GM21367 (cell line): ENCODE data around the gene MAMSTR.
"Not testable (repeated sequence)": the region's sequence is repeated elsewhere in the genome, so short reads cannot be mapped to it uniquely, and the experiment has no call there.

Experiments
- ATAC-seq: cut with Tn5 transposase; IDR thresholded peaks from one replicate; pipeline ENCODE4 v1.9.1; 2021; ENCODE audit not compliant: unreplicated experiment

The MAMSTR gene

DNA sequence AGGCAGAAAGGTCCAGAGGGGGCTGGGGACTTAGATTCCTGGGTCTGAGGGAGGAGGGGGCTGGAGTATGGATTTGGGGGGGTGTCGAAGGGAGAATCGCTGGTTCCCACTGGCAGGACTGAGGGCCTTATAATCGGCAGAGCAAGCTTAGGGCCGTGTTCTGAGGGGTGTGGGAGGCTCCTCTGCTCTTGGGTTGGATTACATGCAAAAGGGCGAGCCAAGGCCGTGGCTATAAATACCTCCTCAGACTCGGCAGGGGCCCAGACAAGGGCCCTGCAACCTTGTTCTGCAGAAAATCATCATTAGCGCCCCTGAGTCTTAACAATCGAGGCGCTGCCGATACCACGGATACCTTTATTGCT lies 707 bp upstream of the MAMSTR start:
- ATAC-seq = no peak

DNA sequence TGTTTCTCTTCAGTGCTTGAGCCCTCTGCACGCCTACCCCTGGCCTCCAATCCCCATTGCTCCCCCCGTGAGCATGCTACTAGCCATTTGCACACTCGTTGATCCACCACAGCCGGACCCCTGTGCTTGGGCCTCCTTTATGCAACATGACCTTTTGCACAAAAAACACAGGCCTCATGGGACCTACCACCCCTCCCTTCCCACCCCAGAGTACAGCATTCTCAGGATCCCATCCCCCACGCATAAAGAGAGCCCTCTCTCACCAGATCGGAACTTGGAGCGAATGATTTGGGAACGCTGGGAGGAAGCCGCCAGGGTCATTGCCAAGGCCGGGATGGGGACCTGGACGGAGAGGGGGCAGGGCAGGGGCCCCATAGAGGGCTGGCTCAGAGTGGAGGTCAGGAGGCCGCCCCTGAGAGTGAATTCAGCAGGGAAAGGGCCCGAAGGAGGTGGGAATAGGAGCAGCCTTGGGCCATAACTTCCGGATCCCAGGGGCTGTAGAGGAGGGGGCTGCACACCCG lies 754 bp downstream of the MAMSTR start:
- ATAC-seq = no peak

DNA sequence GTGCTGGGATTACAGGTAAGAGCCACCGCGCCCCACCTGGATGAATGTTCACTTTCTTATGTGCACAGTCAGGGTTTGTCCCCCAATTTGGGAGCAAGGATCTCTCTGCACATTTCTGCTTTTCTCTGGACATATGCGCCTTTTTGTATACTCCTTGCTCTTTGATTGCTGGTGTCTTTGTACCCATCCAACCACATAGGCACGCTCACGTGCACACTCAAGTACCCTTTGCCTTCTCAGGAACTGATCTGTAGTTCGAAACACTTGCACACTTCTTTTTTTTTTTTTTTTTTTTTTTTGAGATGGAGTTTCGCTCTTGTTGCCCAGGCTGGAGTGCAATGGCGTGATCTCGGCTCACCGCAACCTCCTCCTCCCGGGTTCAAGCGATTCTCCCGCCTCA lies 1.4 kb downstream of the MAMSTR start:
- not testable (repeated sequence) for ATAC-seq

DNA sequence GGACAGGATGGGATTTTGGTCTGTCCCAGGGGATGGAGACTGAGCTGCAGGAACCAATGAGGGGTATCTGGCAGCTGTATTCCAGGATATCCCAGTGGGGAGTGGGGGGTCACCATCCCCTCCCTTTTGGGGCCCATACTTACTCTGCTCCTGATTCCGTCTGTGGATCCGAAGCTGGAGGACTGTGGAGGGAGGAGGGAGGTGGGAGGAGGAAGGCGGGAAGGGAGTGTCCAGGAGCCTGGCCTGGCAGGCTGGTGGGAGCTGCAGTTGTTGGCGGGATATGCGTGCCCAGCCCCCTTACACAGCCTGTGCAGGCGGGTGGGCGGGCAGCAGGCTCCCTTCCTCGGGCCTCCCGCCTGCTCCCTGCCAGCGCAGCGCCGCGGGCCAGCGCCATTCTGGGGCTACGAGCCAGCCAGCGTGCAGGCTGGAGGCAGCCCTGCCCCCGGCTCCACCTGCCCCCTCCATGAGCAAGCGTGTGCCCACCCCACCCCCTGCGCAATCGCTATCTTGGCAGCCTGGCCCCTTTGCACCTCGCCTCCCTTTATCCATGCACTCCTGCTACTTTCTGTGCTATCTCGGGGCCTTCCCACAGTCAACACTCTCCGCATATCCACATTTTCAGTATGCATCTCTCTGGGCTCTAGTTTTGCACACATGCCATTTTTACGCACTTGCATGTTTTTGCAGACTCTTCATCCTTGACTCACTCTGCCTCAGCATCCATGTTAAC lies 2.8 kb downstream of the MAMSTR start:
- no peak for ATAC-seq

DNA sequence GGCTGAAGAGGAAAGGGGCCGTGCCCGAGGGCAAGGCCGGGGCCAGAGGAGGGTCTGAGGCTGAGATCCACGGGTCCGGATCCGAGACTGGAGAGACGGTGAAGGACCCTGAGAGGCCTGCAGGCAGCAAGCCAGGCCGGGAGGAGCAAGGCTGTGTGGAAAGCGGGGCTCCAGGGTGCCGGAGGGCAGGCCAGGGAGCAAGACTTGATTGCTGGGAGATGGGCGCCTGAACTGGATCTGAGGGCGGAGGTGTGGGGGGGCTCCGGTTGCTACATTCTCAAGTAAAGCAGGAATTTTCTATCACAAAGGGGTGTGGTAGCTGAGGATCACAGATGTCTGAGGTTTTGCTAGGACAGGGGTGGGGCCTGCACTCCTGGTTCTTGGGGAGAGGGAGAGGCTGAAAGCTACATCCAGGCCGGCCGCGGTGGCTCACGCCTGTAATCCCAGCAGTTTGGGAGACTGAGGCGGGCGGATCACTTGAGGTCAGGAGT lies 3.8 kb downstream of the MAMSTR start:
- no peak for ATAC-seq

DNA sequence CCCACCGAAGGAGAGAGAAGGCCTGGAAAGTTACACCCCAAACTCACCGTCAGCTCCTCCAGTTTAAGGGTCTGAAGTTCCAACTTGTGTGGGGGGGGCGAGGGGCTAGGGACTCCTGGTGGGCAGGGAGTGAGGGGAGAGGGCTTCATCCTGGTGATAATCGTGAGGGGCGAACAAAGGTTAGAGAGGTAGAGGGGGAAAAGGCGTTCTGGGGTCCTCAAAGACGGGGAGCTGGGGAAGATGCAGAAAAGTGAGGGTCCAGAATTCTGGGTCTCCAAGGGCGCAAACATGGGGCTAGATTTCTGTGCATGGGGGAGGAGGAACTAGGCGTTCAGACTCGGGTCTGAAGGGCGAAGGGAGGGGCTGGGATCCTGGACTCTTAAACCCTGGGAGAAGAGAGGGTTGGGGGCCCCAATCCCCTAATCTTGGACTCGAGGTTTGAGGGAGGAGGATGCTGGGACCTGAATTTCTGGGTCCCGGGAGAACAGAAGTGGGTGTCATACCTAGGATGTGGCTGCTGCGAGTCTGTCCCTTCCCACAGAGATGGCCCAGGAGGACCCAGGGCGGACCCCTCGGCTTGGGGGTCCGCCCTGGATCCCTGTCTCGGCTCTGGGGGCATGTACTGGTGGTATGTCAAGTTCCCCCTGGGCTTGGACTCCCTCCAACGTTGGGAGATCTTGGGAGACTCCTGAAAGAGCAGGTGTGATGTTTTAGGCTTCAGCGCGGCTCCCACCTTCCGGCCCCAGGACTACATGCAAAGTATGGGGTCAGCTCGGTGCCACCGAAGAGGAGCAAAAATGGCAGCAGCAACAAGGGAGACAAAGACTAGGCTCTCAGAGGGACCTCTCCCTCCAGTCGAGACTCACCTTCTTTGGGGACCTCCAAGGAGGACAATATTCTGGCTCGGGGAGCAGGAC lies 4.5 kb downstream of the MAMSTR start:
- no peak for ATAC-seq

DNA sequence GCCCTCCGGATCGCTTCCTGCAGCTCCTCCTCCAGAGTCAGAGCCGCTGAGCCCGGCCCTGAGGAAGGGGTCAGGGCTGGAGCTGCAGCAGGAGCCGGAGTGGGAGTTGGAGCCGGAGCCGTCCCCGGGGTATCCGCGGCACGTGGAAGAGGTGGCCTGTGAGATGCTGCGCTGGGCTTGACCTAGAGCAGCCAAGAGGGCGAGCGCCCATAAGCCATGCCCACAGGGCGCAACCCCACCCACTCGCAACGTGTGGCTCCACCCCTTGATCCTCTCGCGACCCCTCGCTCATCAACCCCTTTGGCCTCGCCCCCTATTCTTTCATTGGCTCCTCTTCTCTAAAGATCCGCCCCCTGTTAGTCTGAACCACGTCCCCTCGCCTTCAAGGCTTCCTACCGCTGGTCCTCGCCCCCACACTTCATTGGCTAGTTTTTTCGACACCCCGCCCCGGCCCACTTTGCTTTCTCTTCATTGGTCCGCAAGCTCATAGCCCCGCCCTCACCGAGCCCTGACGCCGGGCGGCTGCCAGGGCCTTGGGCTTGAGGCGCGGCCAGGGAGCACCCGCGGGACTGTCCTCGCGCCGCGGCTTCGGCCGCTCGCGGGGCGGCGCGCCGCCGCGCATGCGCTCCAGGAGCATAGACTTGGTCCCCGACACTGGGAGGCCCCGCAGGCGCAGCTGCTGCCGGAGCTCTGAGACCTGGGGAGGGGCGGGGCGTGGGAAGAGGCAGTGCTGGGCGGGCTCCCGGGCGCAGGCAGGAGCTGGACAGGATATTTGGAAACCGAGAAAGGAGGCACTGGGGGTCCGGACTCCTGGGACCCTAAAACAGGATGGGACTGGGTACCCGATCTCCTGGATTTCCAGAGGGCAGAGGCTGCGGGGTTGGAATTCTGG lies 5.4 kb downstream of the MAMSTR start:
- peak; percentile 80 for ATAC-seq

DNA sequence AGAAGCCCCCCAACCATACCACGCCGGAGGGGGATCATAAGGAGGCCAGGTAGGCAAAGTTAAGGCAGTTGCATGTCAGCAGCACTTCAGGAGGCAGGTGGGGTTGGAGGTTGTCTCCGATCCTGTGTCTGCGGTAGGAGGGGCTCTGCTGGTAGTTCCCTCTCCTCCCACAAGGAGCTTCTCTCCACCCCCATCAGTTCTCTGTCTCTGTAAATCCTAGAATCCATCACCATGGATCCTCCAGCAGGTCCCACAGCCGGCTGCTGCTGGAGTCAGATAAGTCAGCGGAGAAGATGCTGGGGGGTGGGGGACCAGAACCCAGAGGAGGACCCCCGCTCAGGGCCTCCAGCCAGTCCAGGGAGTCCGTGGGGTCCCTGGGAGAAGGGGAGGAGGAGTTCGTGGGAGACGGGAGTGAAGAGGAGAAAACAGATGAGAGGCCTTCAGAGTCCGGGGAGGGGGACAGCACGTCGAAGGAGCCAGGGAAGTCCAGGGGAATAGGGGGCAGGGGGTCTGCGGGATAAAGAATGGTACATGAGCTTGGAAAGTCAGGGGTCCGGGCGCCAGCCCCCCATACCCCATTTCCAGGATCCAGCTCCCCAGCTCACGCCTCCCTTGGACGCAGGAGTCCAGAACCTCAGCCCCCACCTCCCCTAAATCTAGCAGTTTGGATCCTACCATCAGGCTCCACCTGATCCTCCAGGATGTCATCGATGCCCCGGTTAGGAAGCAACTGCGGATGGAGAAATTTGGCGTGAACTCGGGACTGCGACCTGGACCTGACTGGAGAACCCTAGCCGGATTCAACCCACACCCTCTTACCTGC lies 6.3 kb downstream of the MAMSTR start:
- no peak for ATAC-seq

DNA sequence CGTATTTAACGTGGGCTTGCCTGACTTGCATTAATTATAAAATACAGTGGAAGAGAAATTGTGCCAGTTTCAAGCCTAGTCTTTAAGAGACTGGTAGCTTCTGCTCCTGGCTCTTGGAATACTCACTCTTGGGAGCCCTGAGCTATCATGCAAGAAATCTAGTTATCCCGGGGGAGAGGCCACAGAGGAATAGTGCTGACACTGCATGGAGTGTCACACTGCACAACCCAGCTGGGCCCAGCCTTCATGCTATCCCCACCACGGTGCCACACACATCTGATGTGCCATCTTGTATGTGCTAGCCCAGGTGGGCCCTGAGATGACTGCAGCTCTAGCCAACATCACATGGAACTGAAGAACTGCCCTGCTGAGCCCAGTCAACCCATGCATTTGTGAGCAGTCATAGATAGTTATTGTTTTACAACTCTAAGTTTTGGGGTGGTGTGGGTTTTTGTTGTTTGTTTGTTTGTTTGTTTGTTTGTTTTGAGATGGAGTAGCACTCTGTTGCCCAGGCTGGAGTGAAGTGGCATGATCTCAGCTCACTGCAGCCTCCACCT lies 8.3 kb downstream of the MAMSTR start:
- no peak for ATAC-seq

DNA sequence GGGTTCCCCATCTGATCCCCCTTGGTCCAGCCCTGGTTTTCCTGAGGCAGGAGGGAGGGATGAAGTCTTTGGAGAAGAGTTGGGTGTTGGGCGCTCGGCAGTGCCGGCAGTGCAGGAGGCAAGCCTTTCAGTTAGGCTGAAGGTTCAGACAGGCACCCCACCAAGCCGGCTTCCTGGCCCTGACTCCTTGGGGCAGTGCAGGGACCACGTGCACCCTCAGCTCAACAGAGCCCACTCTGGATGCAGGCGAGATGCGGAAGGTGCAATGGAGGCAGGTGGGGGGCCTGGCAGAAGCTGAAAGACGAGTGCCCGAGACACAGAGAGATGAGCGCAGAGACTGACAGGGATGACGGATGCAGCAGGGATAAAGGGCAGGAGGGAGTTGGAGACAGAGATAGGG lies 11.1 kb downstream of the MAMSTR start:
- ATAC-seq = no peak

DNA sequence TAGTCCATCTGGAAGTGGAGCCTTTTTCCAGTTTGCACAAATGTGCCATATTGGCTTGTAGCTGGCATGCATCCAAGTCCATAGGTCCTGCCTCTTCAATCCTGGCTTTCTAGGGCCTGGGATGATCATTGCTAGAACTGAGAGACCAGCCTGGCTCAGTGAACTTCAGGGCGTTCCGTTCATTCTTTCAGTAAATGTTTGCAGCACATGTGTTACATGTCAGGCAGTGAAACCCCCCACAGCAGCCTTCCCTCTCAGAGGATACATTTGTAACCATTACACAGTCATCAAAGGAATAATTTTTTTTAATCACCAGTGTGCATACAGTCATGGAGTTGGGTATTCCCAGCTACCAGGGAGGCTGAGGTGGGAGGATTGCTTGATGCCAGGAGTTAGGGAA lies 14.1 kb downstream of the MAMSTR start:
- ATAC-seq = no peak

DNA sequence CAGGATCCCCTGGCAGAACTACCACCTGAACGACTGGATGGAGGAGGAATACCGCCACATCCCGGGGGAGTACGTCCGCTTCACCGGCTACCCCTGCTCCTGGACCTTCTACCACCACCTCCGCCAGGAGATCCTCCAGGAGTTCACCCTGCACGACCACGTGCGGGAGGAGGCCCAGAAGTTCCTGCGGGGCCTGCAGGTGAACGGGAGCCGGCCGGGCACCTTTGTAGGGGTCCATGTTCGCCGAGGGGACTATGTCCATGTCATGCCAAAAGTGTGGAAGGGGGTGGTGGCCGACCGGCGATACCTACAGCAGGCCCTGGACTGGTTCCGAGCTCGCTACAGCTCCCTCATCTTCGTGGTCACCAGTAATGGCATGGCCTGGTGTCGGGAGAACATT lies 16.2 kb downstream of the MAMSTR start:
- ATAC-seq = no peak

DNA sequence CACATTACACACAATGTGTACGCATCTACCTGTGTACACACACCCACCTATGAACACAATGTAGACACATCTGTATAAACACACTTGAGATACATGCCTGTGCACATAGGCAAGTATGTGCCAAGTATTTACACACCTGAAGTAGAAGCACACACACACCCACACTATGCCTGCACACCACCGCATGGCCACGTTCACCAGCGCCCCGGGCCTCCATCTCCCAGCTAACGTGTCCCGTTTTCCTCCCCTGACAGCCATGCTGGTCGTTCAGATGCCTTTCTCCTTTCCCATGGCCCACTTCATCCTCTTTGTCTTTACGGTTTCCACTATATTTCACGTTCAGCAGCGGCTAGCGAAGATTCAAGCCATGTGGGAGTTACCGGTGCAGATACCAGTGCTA lies 16.8 kb downstream of the MAMSTR start:
- no peak for ATAC-seq

DNA sequence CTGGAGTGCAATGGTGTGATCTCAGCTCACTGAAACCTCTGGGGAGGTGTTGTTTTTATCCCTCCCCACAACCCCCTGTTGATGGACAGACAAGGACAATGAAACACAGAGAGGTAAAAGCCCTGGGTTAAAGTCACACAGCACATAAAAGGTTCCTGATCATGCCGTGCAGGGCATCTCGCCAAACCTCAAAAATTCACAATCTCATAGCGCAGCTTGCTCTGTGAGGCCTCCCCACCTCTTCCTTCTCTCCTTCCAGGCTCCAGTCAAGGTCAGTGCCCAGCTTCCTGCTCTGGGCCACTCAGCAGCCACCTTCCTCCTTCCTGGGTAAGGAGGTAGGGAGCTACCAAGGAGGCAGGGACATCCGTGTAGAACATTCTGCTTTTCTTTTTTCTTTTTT lies 21.5 kb downstream of the MAMSTR start:
- no peak for ATAC-seq

DNA sequence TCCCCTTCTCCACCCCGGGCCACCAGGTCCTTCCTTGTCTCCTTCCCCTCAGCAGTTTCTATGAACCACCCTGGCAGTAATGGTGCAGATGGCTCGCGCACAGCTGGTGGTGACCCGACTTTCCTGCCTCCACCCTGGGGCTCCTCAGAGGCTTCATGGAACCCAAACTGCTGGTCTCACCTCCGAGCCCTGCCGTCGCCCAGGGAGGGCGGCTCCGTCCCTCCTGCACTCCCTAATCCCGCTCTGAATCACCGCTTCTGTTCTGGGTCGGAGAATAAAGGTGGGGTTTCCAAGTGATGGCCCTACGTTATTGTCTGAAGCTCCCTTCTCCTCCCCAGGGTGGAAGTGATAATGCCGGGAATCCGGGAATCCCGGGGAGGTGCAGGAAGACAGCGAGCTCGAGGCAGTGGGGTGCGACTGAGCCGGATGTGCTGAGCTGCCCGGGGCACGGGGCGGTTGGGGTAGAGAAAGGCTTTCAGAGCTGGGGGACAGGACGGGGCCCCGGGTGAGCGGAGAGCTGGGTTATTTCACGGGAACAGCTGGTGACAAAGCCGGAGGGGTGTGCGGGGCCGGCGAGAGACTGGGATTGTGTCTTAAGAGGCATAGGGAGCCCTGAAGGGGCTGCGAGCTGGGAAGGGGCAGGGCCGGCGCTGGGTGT lies 23.0 kb downstream of the MAMSTR start:
- ATAC-seq = no peak

DNA sequence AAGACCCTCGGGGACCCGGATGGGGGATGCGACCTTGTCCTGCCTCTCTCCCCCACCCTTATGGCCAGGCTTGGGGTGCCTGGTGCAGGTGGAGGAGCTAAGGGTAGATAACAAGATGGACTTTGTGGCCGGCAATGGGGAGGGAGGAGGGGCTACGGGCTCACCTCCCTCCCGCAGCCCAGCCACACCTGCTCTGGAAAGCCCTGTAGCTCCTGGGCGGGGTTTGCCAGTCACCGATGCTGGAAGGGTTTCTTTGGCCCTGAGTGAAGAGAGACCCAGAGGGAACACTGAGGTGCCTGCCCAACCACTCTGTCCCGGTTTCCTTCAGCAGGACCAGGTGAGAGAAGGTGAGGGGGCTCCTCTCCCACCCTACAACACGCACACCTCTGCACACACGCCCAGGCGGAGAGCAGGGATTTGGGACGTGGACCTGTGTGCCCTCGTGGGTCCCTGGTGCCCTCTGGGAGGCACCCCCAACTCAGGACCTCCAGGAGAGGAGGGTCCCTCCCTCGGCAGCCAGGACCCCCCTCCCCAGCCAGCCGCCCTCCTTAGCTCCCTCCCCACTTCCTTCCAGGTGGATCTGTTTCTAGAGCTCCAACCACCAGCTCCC lies 23.7 kb downstream of the MAMSTR start, which contains the start of gene FUT2:
FUT2 (plus strand) TSS at position 229 of the 610 bp plus-strand sequence. CDS start 6,986 bp downstream, outside the sequence.
- ATAC-seq = no peak

DNA sequence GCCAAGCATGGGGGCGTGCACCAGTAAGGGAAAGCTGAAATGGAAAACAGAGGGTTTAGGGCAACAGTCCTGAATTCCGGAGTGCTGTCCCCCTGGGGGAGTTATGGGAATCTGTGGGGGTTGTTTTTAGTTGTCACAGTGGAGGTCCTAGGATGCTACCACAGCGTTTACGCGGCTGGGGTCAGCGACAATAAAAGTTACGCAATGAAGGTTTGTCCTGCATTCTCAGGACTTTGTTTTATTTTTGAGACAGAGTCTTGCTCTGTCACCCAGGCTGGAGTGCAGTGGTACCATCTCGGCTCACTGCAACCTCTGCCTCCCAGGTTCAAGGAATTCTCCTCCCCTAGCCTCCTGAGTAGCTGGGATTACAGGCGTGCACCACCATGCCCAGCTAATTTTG lies 25.9 kb downstream of the MAMSTR start:
- ATAC-seq = not testable (repeated sequence)

DNA sequence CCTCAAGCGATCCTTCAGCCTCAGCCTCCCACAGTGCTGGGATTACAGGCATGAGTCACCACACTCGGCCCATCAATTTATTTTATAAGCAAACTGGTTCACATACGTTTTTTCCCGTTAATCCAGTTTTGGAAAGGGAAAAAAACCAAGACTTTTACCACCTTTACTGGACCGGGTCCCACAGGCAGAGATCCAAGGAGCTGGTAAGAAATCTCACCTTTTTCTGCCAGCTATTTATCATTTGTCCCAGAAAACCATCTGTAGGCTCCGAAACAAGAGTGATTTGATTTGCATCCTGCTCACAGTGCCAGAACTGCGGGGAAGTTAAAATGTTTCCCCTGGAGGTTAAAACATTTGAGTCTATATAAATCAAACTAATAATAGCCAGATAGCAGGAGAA lies 30.1 kb downstream of the MAMSTR start:
- ATAC-seq = no peak

DNA sequence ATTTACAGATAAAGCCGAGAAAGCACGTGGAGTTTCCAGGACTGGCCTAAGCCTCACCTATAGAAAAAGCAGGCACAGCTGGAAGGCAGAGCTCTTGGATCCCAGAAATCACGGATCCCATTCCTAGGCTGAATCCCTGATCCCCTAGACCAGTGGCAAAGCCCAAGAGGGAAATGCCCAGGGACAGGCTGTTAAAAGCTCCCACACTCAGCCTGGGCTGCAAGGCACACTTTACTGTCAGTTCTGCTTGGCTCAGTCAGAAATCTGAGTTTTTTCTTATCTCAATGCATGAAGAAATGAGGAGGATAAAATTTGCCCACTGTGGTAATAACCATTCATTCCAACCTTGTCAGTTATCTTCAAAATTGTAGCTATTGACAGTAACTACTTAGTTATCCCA lies 31.7 kb downstream of the MAMSTR start:
- ATAC-seq = no peak
